ENCODE results near the gene WAC. TPM values are rescaled to one million over a fixed set of nuclear protein-coding genes. Genes with fewer than 3 reads are reported as not detected.

The WAC gene
- total and polyA plus RNA-seq, 9 of the 15 experiments (the other 6 are each of a cell fraction or from before 2014, with no cell fraction given): 24.8 to 123 (median 78.2) TPM

- TF ChIP-seq ZNF175 (CRISPR knock-in tag; IDR thresholded peaks at IDR 0.05; ENCODE audit: low read depth): peak; percentile 67; the same call in 1 of the 2 replicates
- peak; percentile 94 for TF ChIP-seq EHMT2 (IDR thresholded peaks at IDR 0.05)
- no peak for TF ChIP-seq ZFP30 (CRISPR knock-in tag; IDR thresholded peaks at IDR 0.05; ENCODE audit: borderline replicate concordance)
- no peak for TF ChIP-seq MTF1 (CRISPR knock-in tag; IDR thresholded peaks at IDR 0.05; ENCODE audit: borderline replicate concordance)
- no peak for TF ChIP-seq NCOA2 (IDR thresholded peaks at IDR 0.05; ENCODE audit: partially characterized antibody in 2 of 2)
- TF ChIP-seq RERE (CRISPR knock-in tag; IDR thresholded peaks at IDR 0.05; ENCODE audit: borderline replicate concordance): no peak
- TF ChIP-seq, protein P1, sequence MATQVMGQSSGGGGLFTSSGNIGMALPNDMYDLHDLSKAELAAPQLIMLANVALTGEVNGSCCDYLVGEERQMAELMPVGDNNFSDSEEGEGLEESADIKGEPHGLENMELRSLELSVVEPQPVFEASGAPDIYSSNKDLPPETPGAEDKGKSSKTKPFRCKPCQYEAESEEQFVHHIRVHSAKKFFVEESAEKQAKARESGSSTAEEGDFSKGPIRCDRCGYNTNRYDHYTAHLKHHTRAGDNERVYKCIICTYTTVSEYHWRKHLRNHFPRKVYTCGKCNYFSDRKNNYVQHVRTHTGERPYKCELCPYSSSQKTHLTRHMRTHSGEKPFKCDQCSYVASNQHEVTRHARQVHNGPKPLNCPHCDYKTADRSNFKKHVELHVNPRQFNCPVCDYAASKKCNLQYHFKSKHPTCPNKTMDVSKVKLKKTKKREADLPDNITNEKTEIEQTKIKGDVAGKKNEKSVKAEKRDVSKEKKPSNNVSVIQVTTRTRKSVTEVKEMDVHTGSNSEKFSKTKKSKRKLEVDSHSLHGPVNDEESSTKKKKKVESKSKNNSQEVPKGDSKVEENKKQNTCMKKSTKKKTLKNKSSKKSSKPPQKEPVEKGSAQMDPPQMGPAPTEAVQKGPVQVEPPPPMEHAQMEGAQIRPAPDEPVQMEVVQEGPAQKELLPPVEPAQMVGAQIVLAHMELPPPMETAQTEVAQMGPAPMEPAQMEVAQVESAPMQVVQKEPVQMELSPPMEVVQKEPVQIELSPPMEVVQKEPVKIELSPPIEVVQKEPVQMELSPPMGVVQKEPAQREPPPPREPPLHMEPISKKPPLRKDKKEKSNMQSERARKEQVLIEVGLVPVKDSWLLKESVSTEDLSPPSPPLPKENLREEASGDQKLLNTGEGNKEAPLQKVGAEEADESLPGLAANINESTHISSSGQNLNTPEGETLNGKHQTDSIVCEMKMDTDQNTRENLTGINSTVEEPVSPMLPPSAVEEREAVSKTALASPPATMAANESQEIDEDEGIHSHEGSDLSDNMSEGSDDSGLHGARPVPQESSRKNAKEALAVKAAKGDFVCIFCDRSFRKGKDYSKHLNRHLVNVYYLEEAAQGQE (IDR thresholded peaks at IDR 0.05; ENCODE audit: borderline replicate concordance): 0 out of 2 replicates have a peak, but pooled peaks have one; percentile 5
- TF ChIP-seq, protein P1 (CRISPR knock-in tag; IDR thresholded peaks at IDR 0.05; ENCODE audit: low read depth): no peak
- TF ChIP-seq NFIC (IDR thresholded peaks at IDR 0.05): peak; percentile 90
- no peak for TF ChIP-seq KLF10 (CRISPR knock-in tag; IDR thresholded peaks at IDR 0.05)
- peak; percentile 69 to 87; a peak in 3 of 4 replicates for TF ChIP-seq RCOR1 (IDR thresholded peaks at IDR 0.05; ENCODE audit: borderline replicate concordance in 1 of 2, low read depth in 2 of 2, low read length in 2 of 2)
These were observed 38.5 kb upstream of the WAC start (continued) for GRCh38 chr10:28494420-28494819.

Data from K562 (cell line).